AG09309 (cell line): Measurements from ENCODE around the gene SAP30BP.

Experiments
- DNase-seq: peaks from one replicate; pipeline ENCODE4 v3.0.0-alpha.2; 2010; ENCODE audit warnings: low read depth
- H3K4me3 ChIP-seq: 2 replicates; pipeline ENCODE4 v1.5.1; 2011; ENCODE audit warnings: mild to moderate bottlenecking, low read depth, low read length, moderate library complexity; ENCODE audit not compliant: control insufficient read depth
- CTCF ChIP-seq: IDR thresholded peaks from 2 replicates; pipeline ENCODE4 v1.5.1; 2011; ENCODE audit warnings: mild to moderate bottlenecking, low read depth, low read length, inconsistent platforms; ENCODE audit not compliant: insufficient read depth, control insufficient read depth; ENCODE audit errors: missing control alignments

The SAP30BP gene

GRCh38 chr17:75623386-75623785 is 43.8 kb upstream of the SAP30BP start:
- TF ChIP-seq CTCF = no peak
- no peak overlapping the region for H3K4me3 ChIP-seq

GRCh38 chr17:75624021-75624420 is 43.1 kb upstream of the SAP30BP start:
- no peak for DNase-seq
- TF ChIP-seq CTCF = no peak
- H3K4me3 ChIP-seq = no peak overlapping the region

More at GRCh38 chr17:75623386-75623785, 43.8 kb upstream of the SAP30BP start:
- no peak for DNase-seq

- no peak for DNase-seq
- H3K4me3 ChIP-seq = no peak overlapping the region
- no peak for TF ChIP-seq CTCF
These were observed 42.3 kb upstream of the SAP30BP start for GRCh38 chr17:75624714-75625345.

- peak; percentile 75 for TF ChIP-seq CTCF
- H3K4me3 ChIP-seq = no peak overlapping the region
- DNase-seq = no peak
These were observed 41.2 kb upstream of the SAP30BP start for GRCh38 chr17:75625813-75626486.

- TF ChIP-seq CTCF = no peak
- H3K4me3 ChIP-seq = no peak overlapping the region
- DNase-seq = no peak
These were observed 40.6 kb upstream of the SAP30BP start for GRCh38 chr17:75626496-75627038.

- TF ChIP-seq CTCF = no peak
- H3K4me3 ChIP-seq = no peak overlapping the region
- DNase-seq = no peak
These were observed 40.0 kb upstream of the SAP30BP start for GRCh38 chr17:75627094-75627493.

- H3K4me3 ChIP-seq = no peak overlapping the region
- no peak for DNase-seq
- no peak for TF ChIP-seq CTCF
These were observed 38.7 kb upstream of the SAP30BP start for GRCh38 chr17:75628425-75628824.
